SH-SY5Y (cell line): ENCODE measurements around the gene SHROOM2.

ENCODE experiments used
- GATA2 ChIP-seq: IDR thresholded peaks from 2 replicates; pipeline ENCODE4 v1.6.1; 2011; ENCODE audit warnings: mild to moderate bottlenecking, low read depth, low read length
- GATA3 ChIP-seq: IDR thresholded peaks from 2 replicates; pipeline ENCODE4 v1.6.1; 2011; ENCODE audit warnings: low read depth, mild to moderate bottlenecking, low read length, moderate library complexity

DNA sequence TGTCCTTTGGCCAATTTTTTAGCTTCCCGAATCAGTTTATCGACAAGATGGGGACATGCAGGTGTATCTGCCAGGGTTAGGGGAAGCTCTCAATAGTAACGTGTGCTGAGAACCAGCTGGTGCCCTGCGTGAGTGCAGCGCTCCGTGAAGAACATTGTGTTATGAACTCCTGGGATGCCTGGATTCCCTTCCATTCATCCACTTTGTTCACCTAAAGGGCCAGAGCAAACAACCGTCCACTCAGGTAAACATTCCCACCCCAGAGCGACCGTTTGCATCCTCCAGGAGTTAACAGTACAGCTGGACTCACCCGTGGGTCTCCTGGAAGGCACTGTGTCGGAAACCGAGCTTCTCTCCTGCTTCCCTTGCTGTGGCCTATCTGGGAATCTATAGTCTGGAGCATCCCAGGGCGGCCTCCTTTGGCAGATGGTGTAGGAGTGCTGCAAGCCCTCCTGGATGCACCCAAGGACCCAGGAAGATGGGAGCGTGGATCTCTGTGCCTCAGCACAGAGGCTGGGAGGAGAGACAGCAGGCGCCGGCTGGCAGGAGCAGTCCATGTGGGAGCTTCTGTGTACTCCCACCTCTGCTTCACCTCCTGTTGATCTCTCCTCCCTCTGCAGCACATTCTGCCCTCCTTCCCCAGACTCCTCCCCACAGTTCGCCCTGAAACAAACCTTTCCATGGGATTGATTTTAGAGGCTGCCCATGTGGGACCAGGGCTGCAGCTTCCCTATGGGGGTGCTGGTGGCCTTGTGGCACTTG is 62.7 kb downstream of the SHROOM2 start:
- no peak for TF ChIP-seq GATA3
- no peak for TF ChIP-seq GATA2
